HTERT RPE-1 (cell line): ENCODE measurements around the gene DPP6.

ENCODE experiments used
- in situ Hi-C: fragments of 300-500 bp; cut with MboI; formaldehyde crosslinking; loops from 4 replicates; pipeline ENCODE4 v1.14.3; 2020; ENCODE audit warnings: low sequenced_read_pairs

The DPP6 gene

GRCh38 chr7:154581251-154581890, 529.2 kb downstream of the DPP6 start:
- in situ Hi-C loops = no loop called here

GRCh38 chr7:154583454-154583853, 531.3 kb downstream of the DPP6 start:
- in situ Hi-C loops = no loop called here

GRCh38 chr7:154584352-154585252, 532.4 kb downstream of the DPP6 start:
- in situ Hi-C loops = no loop called here

- in situ Hi-C loops = no loop called here
Measured at GRCh38 chr7:154587792-154588191, 535.6 kb downstream of the DPP6 start.

- in situ Hi-C loops = no loop called here
Measured at GRCh38 chr7:154591544-154591943, 539.3 kb downstream of the DPP6 start.

- in situ Hi-C loops = no loop called here
Measured at GRCh38 chr7:154592388-154592787, 540.2 kb downstream of the DPP6 start.

- in situ Hi-C loops = no loop called here
Measured at GRCh38 chr7:154598396-154598795, 546.2 kb downstream of the DPP6 start.

- in situ Hi-C loops = no loop called here
Measured at GRCh38 chr7:154598864-154599263, 546.7 kb downstream of the DPP6 start.

GRCh38 chr7:154610903-154611302, 558.7 kb downstream of the DPP6 start:
- in situ Hi-C loops = no loop called here

- in situ Hi-C loops = no loop called here
Measured at GRCh38 chr7:154613811-154614210, 561.6 kb downstream of the DPP6 start.

- in situ Hi-C loops = no loop called here
Measured at GRCh38 chr7:154620141-154620755, 568.0 kb downstream of the DPP6 start.

GRCh38 chr7:154623399-154623798, 571.2 kb downstream of the DPP6 start:
- in situ Hi-C loops = no loop called here

GRCh38 chr7:154627646-154628290, 575.6 kb downstream of the DPP6 start:
- in situ Hi-C loops = no loop called here

- in situ Hi-C loops = no loop called here
Measured at GRCh38 chr7:154628556-154628955, 576.4 kb downstream of the DPP6 start.

- in situ Hi-C loops = no loop called here
Measured at GRCh38 chr7:154631162-154631561, 579.0 kb downstream of the DPP6 start.

- in situ Hi-C loops = no loop called here
Measured at GRCh38 chr7:154633641-154634040, 581.4 kb downstream of the DPP6 start.

GRCh38 chr7:154638286-154638685, 586.1 kb downstream of the DPP6 start:
- in situ Hi-C loops = no loop called here

- in situ Hi-C loops = no loop called here
Measured at GRCh38 chr7:154640266-154640865, 588.2 kb downstream of the DPP6 start.

- in situ Hi-C loops = no loop called here
Measured at GRCh38 chr7:154640917-154641316, 588.7 kb downstream of the DPP6 start.

- in situ Hi-C loops = no loop called here
Measured at GRCh38 chr7:154644366-154644765, 592.2 kb downstream of the DPP6 start.
